NK-92 (cell line): ENCODE data around the gene ADAT2.

Source experiments
- DNase-seq: peaks from one replicate; lab custom pipeline; 2025; ENCODE audit not compliant: unreplicated experiment; lab: John Stamatoyannopoulos, UW

Gene ADAT2

GRCh38 chr6:143399176-143399575 lies 51.3 kb downstream of the ADAT2 start:
- DNase-seq: no peak

GRCh38 chr6:143397227-143398222 lies 53.0 kb downstream of the ADAT2 start:
- DNase-seq: no peak

DNA sequence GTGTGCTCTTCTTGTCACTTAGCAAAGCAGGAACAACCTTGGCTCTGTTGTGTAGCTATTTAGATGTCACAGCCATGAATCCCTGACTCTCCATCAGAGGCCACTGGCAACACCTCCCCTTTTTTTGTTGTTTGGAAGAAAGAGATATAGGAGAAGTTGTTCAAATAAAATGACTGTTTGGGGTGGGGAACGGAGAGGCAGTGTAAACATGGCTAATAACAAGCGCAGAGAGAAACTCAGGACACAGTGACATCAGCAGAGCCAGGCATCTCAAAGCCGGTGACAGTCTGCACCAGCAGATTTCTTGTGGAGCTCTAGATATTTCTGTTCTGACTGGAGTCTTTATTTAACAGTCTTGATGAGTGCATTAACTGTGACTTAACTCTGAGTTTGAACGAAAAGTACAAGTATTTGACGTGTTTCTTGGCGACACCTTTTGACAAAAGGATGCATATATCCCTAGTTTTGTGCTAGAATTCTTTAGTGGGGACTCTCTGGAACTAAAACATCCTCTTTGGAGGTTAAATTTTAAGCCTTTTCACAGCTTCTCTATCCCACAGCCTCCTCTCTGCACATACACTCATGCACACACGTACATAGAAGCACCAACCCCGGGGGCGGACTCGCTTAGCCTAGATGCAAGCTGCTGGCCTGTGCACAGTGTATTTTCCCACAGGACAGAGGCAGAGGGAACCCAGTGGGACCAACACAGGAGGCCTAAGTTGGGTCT lies 53.8 kb downstream of the ADAT2 start:
- DNase-seq: no peak

DNA sequence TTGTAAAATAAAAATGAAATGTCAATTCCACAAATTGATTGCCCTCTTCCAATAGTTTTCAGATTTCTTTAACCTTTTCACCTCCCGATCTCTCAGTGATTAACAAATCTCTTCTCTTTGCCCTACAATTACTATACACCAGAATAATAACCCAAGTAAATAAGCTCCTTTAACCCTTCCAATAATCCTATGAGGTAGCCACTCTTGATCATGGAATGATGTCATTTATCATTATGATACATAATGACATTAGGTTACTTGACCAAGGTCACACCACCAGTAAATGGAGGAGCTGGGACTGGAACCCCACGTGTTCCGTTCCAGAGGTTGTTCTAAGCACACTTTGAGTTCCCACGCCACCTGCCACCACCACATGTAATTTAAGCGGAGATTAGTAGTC lies 54.8 kb downstream of the ADAT2 start:
- no peak for DNase-seq

- DNase-seq: no peak
These were observed 56.1 kb downstream of the ADAT2 start for GRCh38 chr6:143394389-143394788.

- no peak for DNase-seq
These were observed 60.2 kb downstream of the ADAT2 start for GRCh38 chr6:143390278-143390677.

DNA sequence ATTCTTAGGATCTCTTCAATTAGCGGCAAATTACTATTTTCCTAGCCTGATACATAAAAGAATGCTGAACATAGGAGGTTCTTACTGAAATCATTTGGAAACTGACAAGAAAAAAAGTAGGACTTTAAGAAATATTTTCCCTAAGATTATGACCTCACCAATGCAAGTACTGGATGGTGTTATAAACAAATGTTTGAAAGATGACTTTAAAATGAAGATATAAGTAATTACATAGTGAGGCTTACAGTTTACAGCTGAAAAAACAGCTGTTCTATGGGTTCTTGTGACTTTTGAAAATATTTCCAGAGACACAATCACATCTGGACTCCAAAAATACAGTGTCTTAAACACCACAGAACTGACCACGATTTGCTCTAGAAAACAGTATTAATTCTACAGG lies 64.9 kb downstream of the ADAT2 start:
- no peak for DNase-seq

DNA sequence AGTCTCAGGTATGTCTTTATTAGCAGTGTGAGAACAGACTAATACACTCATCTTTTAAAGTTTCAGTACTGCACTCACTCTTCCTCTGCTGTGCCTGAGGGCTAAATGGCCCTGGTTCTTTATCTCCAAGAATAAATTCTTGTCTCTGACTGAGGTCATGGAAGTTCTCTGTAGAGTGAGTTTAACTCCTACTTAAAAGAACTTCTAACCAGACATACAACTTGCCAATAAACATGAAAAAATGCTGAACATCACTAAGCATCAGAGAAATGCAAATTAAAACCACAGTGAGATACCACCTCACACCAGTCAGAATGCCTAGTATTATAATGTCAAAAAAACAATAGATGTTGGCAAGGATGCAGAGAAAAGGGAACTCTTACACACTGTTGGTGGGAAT lies 73.6 kb downstream of the ADAT2 start:
- no peak for DNase-seq

- DNase-seq: no peak
These were observed 74.1 kb downstream of the ADAT2 start for GRCh38 chr6:143376375-143376774.

DNA sequence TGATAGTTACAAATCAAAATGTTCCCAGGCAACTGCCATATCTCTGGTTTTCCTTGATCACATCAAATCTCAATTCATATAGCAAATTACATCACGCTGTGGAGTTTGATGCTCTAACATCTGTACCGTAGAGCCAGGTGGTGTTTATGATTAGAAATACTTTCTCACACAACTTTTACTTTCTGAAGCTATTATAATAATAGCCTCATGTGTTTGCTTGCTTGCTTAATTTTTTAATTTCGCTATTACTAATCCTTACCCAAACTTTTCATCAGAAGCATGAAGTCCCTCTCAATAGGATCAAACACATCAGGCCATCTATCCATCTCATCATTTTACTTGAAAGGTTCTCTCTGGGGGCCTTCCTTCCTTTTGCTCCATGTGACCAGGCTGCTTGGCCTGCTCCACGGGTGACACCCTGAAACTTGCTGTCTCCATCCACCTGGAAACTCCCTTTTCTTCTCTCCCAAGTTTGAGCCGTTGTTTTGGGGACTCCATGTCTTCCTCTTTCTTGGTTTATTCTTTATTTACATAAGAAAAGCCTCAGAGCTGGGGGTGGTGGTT lies 75.4 kb downstream of the ADAT2 start:
- DNase-seq: no peak

GRCh38 chr6:143374014-143374413 lies 76.5 kb downstream of the ADAT2 start:
- DNase-seq: no peak
